ENCODE data around the gene CASZ1.

CASZ1 gene

GRCh38 chr1:10824821-10825540 lies 28.5 kb upstream of the CASZ1 start:
- DNase-seq (ENCODE audit: low read depth) = no peak

- DNase-seq (ENCODE audit: low read depth) = no peak
Measured at GRCh38 chr1:10823000-10823401, 26.6 kb upstream of the CASZ1 start.

DNA sequence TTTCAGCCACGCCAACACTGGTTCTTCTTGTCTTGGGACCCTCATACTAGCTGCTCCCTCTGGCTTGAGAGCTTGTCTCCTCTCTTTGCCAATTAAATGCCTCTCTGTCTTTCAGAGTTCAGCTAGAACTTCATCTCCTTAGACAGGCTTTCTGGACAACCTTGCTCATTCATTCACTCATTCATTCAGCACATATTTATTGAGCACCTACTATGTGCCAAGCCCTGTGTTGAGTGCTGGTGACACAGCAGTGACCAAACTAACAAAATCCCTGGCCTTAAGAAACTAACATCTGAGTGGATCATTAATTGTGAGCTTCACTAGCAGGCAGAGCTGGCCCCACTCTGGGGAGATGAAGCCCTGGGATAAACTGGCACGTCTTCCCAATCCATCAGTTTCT lies 24.9 kb upstream of the CASZ1 start:
- no peak for DNase-seq (ENCODE audit: low read depth)

DNA sequence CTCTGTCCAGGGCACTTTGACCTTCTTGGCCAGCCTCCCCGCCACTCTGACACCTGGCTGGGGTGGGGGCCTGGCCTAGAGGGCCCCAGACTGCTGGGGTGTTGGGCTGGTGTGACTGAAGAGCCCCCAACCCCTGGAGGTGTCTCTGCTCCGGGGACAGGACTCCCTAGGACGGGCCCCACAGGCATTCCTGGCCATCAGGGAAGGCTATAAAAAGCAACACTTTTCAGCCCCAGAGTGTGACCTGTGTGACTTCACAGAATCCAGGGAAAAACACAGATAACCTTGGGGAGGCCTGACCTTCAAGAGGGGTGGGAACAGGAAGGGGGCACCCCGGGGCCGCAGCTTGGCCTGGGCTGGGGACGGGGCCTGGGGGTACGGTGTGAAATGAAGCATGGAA lies 24.0 kb upstream of the CASZ1 start:
- no peak for DNase-seq (ENCODE audit: low read depth)

DNA sequence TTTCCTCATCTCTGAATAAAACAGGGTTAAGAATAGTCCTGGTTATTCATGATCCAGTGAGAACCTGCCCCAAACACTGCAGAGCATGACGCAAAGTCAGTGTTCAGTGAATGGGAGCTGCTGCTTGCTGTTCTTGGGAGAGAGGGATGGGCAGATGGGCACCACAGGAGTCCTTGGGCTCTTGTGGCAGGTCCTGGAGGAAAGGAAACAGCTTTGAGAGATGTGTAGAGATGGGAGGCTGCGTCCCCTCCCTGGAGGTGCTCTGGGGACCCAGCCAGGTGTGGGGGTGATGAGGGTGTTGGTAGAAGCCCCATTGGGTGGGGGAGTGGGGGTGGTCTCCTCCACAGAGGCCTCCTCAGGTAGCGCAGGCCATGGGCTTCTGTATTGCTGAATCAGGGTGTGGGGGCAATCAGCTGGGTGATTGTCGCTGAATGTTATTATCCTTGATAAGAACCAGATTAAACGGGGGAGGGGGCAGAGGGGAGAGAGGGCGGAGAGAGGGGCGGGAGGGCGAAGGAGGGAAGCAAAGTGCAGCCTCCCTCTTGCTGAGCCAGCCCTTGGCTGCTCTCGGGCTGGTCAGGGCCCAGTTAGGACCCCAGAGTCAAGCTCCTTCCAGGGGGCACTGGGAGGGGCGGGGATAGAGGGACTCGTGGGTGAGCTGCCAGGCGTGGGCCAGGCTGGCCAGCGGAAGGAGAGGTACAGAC lies 22.9 kb upstream of the CASZ1 start:
- DNase-seq (ENCODE audit: low read depth) = no peak

DNA sequence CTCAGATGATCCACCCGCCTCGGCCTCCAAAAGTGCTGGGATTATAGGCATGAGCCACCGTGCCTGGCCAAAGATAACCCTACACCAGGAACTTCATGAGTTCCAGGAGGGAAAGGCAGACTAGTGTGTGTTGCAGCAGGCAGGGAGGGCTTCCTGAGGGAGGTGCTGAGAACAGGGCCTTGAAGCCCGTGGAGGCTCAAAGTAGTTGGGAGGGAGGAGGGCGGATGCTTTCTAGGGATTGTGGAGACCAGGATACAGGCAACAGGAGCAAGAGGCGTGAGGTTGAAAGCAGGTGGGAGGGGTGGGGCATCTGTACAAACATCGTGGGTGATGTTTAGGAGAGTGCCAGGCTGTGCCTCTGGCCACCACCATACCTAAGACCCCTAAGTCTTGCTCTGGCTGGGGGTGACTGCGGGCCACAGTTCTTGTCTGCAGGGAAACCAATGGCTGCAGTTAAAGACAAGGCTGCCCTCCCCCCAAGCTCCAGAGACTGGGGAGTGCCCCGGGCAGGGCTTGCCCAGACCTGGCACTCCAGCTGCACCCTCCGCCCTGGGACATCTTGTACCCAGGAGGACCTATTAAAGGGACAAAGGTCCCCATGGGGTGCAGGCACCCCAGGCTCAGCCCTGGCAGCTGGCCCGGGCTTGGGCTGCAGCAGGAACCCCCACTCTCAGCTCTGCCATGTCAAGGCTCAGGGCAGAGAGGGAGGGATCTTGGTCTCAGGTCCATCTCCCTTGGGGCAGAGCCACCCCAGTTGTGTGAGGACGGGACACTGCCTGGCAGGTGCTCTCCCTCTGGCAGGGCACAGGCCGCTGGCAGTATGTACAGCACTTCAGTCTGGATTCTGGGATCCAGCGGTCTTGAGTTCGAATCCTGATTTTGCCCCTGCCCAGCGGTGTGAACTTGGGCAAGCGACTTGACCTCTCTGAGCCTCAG lies 22.1 kb upstream of the CASZ1 start:
- DNase-seq (ENCODE audit: low read depth) = no peak

- no peak for DNase-seq (ENCODE audit: low read depth)
Measured at GRCh38 chr1:10816743-10817369, 20.4 kb upstream of the CASZ1 start.

GRCh38 chr1:10816233-10816632 lies 19.8 kb upstream of the CASZ1 start:
- DNase-seq (ENCODE audit: low read depth) = no peak

DNA sequence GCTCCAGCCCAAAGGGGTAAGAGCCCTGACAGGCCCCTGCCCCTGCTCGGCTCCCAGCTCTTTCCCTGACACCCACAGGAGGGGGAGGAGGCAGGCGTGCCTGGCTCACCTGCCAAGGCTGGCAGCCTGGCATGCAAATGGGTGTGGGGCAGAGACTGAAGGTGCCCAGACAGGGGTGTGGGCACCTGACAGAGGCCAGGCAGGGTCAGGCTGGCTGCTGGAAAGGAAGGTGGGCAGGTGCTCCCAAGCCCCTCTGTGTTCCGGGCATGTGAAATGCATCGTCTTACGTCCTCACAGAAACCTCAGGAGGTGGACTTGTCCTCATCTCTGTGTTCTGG lies 19.4 kb upstream of the CASZ1 start:
- DNase-seq (ENCODE audit: low read depth) = no peak

GRCh38 chr1:10814976-10815857 lies 18.8 kb upstream of the CASZ1 start:
- DNase-seq (ENCODE audit: low read depth) = no peak

DNA sequence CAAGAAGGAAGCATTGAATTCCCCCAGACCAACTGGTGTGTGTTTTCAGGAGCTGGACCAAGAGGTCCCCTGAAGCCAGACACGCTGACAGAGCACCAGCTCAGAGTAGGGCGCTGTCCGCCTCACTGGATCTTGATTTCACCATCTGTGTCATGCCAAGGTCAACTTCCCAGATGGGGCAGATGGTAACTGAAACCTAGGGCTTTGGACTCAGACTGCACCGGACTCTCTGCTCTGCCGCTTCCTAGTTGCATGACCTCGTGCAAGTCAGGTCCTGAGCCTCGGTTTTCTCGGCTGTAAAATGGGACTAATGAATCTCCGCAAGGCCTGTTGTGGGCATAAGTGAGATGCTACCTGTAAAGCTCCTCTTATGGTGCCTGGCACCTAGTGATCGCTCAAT lies 17.9 kb upstream of the CASZ1 start:
- no peak for DNase-seq (ENCODE audit: low read depth)

DNA sequence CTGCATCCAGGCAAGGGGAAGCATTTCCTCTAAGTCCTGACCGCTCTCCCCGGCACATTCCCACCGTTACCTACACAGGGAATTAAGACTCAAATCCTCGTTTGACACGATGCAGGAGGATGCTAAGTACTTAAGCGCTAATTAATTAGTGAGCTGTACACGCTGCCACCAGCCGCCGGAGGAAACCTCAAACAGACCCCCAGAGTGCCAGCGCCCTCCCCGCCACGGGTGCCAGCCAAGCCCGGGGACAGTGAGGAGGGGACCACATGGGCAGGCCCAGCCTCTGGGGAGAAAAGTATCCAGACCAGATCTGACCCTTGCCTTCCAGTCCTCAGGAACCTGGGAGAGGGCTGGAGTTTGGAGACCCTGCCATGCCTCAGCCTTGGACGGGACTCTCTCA lies 17.4 kb upstream of the CASZ1 start:
- no peak for DNase-seq (ENCODE audit: low read depth)

DNA sequence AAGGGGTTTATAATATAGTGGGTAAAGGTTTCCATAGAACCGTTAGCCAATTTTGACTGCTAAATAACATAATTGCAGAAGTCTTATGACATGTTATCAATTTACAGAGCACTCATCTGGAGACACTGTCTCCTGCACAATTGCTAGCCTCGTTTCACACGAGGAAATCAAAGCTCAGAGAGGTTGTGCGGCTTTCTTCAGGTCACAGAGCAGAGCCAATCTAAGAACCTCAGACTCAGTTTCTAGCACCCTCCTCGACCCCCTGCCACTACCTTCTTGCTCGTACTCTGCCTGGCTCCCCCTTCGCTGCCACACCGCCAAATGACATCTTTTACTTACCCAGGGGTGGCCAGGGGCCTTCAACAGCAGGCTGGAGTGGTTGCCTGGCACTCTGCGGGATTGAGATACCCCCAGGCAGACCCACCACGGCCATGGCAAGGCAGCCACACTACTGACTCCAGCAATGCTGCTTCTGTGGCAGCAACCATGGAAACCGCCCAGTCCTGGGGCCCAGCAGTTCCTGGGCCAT lies 16.0 kb upstream of the CASZ1 start:
- DNase-seq (ENCODE audit: low read depth) = no peak

DNA sequence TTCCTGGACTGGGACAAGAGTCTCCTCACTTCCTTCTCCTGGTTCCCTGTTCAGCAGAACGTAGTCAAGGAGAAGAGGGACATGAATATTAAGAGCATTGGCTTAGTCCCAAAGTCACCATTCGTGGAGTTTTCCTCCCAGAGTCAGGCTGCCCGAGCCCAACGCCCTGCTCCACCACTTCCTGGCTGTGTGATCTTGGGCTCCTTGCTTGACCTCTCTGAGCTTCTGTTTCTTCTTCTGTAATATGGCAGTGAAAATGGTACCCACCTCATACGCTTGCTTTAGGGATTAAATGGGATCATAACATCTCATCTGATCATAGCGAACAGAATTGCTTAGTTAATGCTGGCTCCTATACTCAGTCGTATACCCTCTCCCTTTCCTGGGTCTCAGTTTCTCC lies 12.0 kb upstream of the CASZ1 start:
- DNase-seq (ENCODE audit: low read depth) = no peak

DNA sequence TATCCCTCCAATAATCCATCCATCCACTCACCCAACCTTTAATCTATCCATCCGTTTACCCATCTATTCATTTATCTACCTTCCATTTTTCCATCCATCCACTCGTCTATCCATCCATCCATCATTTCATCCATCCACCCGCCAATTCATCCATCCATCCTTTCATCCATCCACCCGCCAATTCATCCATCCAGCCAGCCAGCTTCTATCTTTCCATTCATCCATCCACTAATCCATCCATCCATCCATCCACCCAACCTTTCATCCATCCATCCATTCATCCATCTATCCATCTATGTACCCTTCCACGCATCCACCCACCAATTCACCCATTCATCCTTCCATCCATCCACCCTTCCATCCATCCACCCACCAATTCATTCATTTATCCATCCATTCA lies 10.5 kb upstream of the CASZ1 start:
- no peak for DNase-seq (ENCODE audit: low read depth)

DNA sequence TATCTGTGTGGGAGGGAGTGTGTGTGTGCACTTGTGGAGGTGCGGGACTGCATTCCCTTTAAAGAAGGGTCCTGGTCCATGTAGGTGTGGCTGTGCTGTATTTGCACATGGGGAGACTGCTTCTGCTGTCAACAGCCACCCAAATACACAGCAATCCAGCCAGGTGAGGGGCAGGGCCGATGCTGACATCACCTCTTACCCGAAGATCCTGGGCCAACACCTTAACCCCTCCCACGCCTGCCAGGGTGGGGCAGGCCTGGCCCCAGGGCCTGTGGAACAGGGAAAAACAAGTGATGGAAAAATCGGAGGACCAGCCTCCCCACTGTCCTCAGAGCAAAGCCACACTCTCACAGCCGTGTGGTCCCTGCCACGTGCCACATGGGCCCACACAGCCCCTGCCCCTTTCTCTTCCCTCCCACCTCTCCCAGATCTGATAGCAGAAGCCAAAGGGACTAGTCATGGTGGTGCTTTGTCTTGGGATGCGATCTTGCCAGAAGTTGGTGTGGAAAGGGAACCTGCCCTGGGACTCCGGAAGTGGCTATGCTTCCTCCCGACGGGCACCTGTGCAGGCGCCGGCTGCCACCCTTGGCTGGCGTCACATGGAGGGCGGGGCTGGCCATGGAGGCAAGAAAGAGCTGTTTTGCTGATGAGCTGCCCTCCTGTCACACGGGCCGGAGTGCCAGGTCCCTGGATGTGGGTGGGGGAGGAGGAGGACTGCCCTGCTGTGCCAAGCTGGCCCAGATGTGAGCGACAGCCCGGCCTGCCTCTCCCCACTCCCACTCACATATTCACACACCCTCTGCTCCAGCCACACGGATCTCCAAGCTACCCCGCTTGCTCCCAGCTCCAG lies 7.8 kb upstream of the CASZ1 start:
- no peak for DNase-seq (ENCODE audit: low read depth)

DNA sequence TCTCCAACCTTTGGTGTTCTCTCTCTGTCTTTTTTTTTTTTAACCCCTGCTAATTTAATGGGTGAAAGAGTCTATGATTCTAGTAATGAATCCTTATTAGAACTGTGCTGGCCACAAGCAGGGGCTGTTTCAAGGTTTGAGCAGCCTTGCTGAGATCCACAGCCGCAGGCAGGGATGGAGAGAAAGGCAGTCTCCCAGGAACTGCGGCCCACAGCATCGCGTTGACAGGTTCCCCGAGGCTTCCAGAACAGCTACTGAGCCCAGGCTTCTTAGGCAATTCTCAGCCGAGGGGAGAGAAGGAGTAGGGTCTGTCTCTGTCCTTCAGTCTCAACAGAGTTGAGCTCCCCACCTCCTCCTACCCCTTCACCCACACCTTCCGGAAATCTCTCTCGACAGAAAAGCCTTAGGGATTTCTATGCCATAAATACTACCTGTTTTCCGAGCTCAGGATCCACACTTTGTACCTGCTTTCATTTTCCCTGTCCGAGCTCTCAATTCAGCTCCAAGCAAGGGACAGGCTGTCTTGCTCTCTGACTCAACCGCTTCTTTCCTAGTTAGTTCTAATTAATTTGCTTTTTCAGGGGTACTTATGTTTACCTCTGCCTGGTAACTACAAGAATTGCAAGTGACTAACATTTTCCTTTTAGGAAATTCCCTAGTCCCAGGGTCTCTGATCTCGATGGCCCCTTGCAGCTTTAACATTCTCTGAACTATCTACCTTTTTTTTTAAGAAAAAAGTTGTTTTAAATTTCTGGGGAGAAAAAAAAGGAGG lies 6.7 kb upstream of the CASZ1 start:
- DNase-seq (ENCODE audit: low read depth) = no peak

GRCh38 chr1:10800778-10801177 lies 4.3 kb upstream of the CASZ1 start:
- no peak for DNase-seq (ENCODE audit: low read depth)

- no peak for DNase-seq (ENCODE audit: low read depth)
Measured at GRCh38 chr1:10799726-10800125, 3.3 kb upstream of the CASZ1 start.

All from CMK (cell line).